ENCODE results near the gene PLK5.

GRCh38 chr19:1513499-1514294 lies 10.2 kb upstream of the PLK5 start:
- TF ChIP-seq CTCF (conservative IDR thresholded peaks at IDR 0.05; ENCODE audit: low read length) (peak; percentile 64), EZH2phosphoT487 (IDR thresholded peaks at IDR 0.05; ENCODE audit: borderline replicate concordance) (no peak)
